ENCODE measurements around the gene TBC1D13.
"Not testable (repeated sequence)": the region's sequence is repeated elsewhere in the genome, so short reads cannot be mapped to it uniquely, and the experiment has no call there.

The TBC1D13 gene

GRCh38 chr9:128787659-128788058 lies 606 bp downstream of the TBC1D13 start:
- no peak for DNase-seq

- DNase-seq, result no peak
Observed at GRCh38 chr9:128788445-128788844, 1.4 kb downstream of the TBC1D13 start.

GRCh38 chr9:128790536-128790935 lies 3.5 kb downstream of the TBC1D13 start:
- DNase-seq, result no peak

GRCh38 chr9:128792134-128792533 lies 5.1 kb downstream of the TBC1D13 start:
- DNase-seq, result no peak

GRCh38 chr9:128792978-128793686 lies 6.1 kb downstream of the TBC1D13 start:
- DNase-seq, result no peak

- not testable (repeated sequence) for DNase-seq
Observed at GRCh38 chr9:128794961-128795360, 7.9 kb downstream of the TBC1D13 start.

- DNase-seq, result no peak
Observed at GRCh38 chr9:128798896-128799295, 11.8 kb downstream of the TBC1D13 start.

- DNase-seq, result no peak
Observed at GRCh38 chr9:128800061-128800460, 13.0 kb downstream of the TBC1D13 start.

GRCh38 chr9:128802482-128802881 lies 15.4 kb downstream of the TBC1D13 start:
- DNase-seq, result no peak

GRCh38 chr9:128805661-128806060 lies 18.6 kb downstream of the TBC1D13 start:
- DNase-seq, result no peak

- DNase-seq, result no peak
Observed at GRCh38 chr9:128807827-128808226, 20.8 kb downstream of the TBC1D13 start.

GRCh38 chr9:128808543-128808942 lies 21.5 kb downstream of the TBC1D13 start:
- no peak for DNase-seq

GRCh38 chr9:128809036-128809599 lies 22.1 kb downstream of the TBC1D13 start:
- no peak for DNase-seq

GRCh38 chr9:128809831-128810230 lies 22.8 kb downstream of the TBC1D13 start:
- DNase-seq, result no peak

GRCh38 chr9:128810873-128811272 lies 23.8 kb downstream of the TBC1D13 start:
- DNase-seq, result no peak

GRCh38 chr9:128818099-128818838 lies 31.2 kb downstream of the TBC1D13 start, which contains the start of gene ENDOG:
Gene ENDOG, plus strand, starts transcription at chr9:128818500. Its CDS starts 185 bp downstream, at chr9:128818685.
- peak; percentile 99 for DNase-seq

GRCh38 chr9:128818839-128819715 lies 32.0 kb downstream of the TBC1D13 start:
- DNase-seq, result peak; percentile 44 to 65

GRCh38 chr9:128819716-128820664 lies 32.9 kb downstream of the TBC1D13 start:
- DNase-seq, result no peak

GRCh38 chr9:128820665-128821583 lies 33.9 kb downstream of the TBC1D13 start:
- DNase-seq, result no peak

GRCh38 chr9:128821584-128822406 lies 34.7 kb downstream of the TBC1D13 start:
- DNase-seq, result no peak
